IPS DF 4.7 (cell line): ENCODE data around the gene LARP6.
"Not testable (repeated sequence)": the region's sequence is repeated elsewhere in the genome, so short reads cannot be mapped to it uniquely, and the experiment has no call there.

ENCODE experiments used
- DNase-seq: peaks from one replicate; pipeline ENCODE4 v3.0.0-alpha.2; 2013; ENCODE audit warnings: low spot score; ENCODE audit errors: extremely low read depth

LARP6 gene

GRCh38 chr15:70853973-70854665 is at the start of gene LARP6:
LARP6 (minus strand) TSS chr15:70854157; CDS start chr15:70854088, 69 bp downstream.
- no peak for DNase-seq

- no peak for DNase-seq
These were observed 48.1 kb upstream of the LARP6 start for GRCh38 chr15:70902107-70902506.

GRCh38 chr15:70892912-70893560 is 39.1 kb upstream of the LARP6 start:
- no peak for DNase-seq

GRCh38 chr15:70892002-70892911 is 38.3 kb upstream of the LARP6 start, which contains the start of the genes LRRC49 and THAP10:
LRRC49 (plus strand) TSS chr15:70892826; CDS start chr15:70892895, 69 bp downstream.
THAP10 (minus strand) TSS chr15:70892433; CDS start chr15:70892272, 161 bp downstream.
- peak; percentile 72 for DNase-seq

GRCh38 chr15:70882361-70882760 is 28.4 kb upstream of the LARP6 start:
- DNase-seq: no peak

GRCh38 chr15:70880781-70881180 is 26.8 kb upstream of the LARP6 start:
- no peak for DNase-seq

- DNase-seq: no peak
These were observed 25.4 kb upstream of the LARP6 start for GRCh38 chr15:70879401-70879800.

GRCh38 chr15:70876683-70877082 is 22.7 kb upstream of the LARP6 start:
- DNase-seq: no peak

- no peak for DNase-seq
These were observed 22.1 kb upstream of the LARP6 start for GRCh38 chr15:70876011-70876410.

- DNase-seq: no peak
These were observed 21.2 kb upstream of the LARP6 start for GRCh38 chr15:70875001-70875782.

GRCh38 chr15:70873232-70874054 is 19.5 kb upstream of the LARP6 start:
- DNase-seq: no peak

- not testable (repeated sequence) for DNase-seq
These were observed 17.5 kb upstream of the LARP6 start for GRCh38 chr15:70871490-70871889.

- DNase-seq: no peak
These were observed 16.1 kb upstream of the LARP6 start for GRCh38 chr15:70870051-70870450.

- DNase-seq: no peak
These were observed 15.4 kb upstream of the LARP6 start for GRCh38 chr15:70869346-70869745.

- no peak for DNase-seq
These were observed 14.0 kb upstream of the LARP6 start for GRCh38 chr15:70867911-70868467.

- no peak for DNase-seq
These were observed 13.2 kb upstream of the LARP6 start for GRCh38 chr15:70866982-70867641.

GRCh38 chr15:70863450-70864218 is 9.7 kb upstream of the LARP6 start:
- no peak for DNase-seq

GRCh38 chr15:70859998-70860397 is 6.0 kb upstream of the LARP6 start:
- DNase-seq: no peak
